Measurements from ENCODE around the gene SLC2A9. TPM values are rescaled to one million over a fixed set of nuclear protein-coding genes. Genes with fewer than 3 reads are reported as not detected.

Gene SLC2A9
- polyA plus RNA-seq, 2 of the 4 experiments (the other 2 are of a cell fraction): 0.62 to 0.70 TPM

- TF ChIP-seq REST (IDR thresholded peaks at IDR 0.05) (no peak), EHF (CRISPR knock-in tag; IDR thresholded peaks at IDR 0.05) (no peak), HOXA7 (CRISPR knock-in tag; IDR thresholded peaks at IDR 0.05) (no peak), EHMT2 (IDR thresholded peaks at IDR 0.05; ENCODE audit: low read depth) (no peak), ZSCAN20 (CRISPR knock-in tag; IDR thresholded peaks at IDR 0.05) (no peak)
Measured at GRCh38 chr4:10015140-10015753, 6.0 kb downstream of the SLC2A9 start (continued).

GRCh38 chr4:10013722-10014121 is 7.6 kb downstream of the SLC2A9 start:
- ChIA-PET POLR2A (no interaction called here), CTCF (interaction anchor here (0.5 to 5.7 kb wide), 22 partner anchors 9 to 315 kb away, joined by 3 to 55 read pairs (median 3); no protein-coding TSS in a partner anchor)
- H3K27ac ChIP-seq: no peak overlapping the region
- H3K4me2 ChIP-seq: no peak overlapping the region
- WGBS (ENCODE audit: missing lambda C conversion rate): 50% methylated on average over 6 of the region's 6 CpGs
- H3K4me1 ChIP-seq: peaks cover 6% of the 10 kb centered on the region
- ATAC-seq (peak; percentile 79 to 87; a peak in 5 of 6 replicates), DNase-seq (ENCODE audit: low read depth in 1 of 2, low spot score in 1 of 2) (peak in 1 of 2 experiments; percentile 40), FAIRE-seq (no peak)
- no peak overlapping the region for H3K4me3 ChIP-seq
- TF ChIP-seq RAD21 (conservative IDR thresholded peaks at IDR 0.05 in 1 of 2, IDR thresholded peaks at IDR 0.05 in 1 of 2) (peak; percentile 46 to 51), ATOH8 (CRISPR knock-in tag; IDR thresholded peaks at IDR 0.05; ENCODE audit: low read depth) (no peak), RNF2 (IDR thresholded peaks at IDR 0.05; ENCODE audit: borderline replicate concordance, low read depth) (no peak), SMC3 (IDR thresholded peaks at IDR 0.05) (peak; percentile 66; the same call in 2 of the 3 replicates)
- TF ChIP-seq, protein P1, sequence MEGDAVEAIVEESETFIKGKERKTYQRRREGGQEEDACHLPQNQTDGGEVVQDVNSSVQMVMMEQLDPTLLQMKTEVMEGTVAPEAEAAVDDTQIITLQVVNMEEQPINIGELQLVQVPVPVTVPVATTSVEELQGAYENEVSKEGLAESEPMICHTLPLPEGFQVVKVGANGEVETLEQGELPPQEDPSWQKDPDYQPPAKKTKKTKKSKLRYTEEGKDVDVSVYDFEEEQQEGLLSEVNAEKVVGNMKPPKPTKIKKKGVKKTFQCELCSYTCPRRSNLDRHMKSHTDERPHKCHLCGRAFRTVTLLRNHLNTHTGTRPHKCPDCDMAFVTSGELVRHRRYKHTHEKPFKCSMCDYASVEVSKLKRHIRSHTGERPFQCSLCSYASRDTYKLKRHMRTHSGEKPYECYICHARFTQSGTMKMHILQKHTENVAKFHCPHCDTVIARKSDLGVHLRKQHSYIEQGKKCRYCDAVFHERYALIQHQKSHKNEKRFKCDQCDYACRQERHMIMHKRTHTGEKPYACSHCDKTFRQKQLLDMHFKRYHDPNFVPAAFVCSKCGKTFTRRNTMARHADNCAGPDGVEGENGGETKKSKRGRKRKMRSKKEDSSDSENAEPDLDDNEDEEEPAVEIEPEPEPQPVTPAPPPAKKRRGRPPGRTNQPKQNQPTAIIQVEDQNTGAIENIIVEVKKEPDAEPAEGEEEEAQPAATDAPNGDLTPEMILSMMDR (IDR thresholded peaks at IDR 0.05): peak; percentile 43
- no peaks in the 10 kb centered on the region for H3K9me3 ChIP-seq

- H3K27ac ChIP-seq: no peak overlapping the region
- 60% methylated on average over 3 of the region's 3 CpGs for WGBS (ENCODE audit: missing lambda C conversion rate)
- no peaks in the 10 kb centered on the region for H3K9me3 ChIP-seq
- POLR2A ChIA-PET: no interaction called here
- no peak for DNase-seq (ENCODE audit: low read depth in 1 of 2, low spot score in 1 of 2)
- CTCF ChIA-PET: no interaction called here
- no peak for FAIRE-seq
- no peak overlapping the region for H3K4me3 ChIP-seq
- peaks cover 24% of the 10 kb centered on the region for H3K4me1 ChIP-seq
- ATAC-seq: no peak
- H3K4me2 ChIP-seq: no peak overlapping the region
- TF ChIP-seq, protein P1 (IDR thresholded peaks at IDR 0.05): no peak
- no peak for TF ChIP-seq JUNB (IDR thresholded peaks at IDR 0.05)
- TF ChIP-seq HES2 (IDR thresholded peaks at IDR 0.05): no peak
- TF ChIP-seq CHD4 (IDR thresholded peaks at IDR 0.05; ENCODE audit: borderline replicate concordance): no peak
- no peak for TF ChIP-seq MAZ (IDR thresholded peaks at IDR 0.05; ENCODE audit: borderline replicate concordance, low read depth, low read length)
- no peak for TF ChIP-seq TFCP2L1 (CRISPR knock-in tag; IDR thresholded peaks at IDR 0.05)
- no peak for TF ChIP-seq ZC3H11A (IDR thresholded peaks at IDR 0.05)
- no peak for TF ChIP-seq JUN (IDR thresholded peaks at IDR 0.05)
- TF ChIP-seq CEBPB (IDR thresholded peaks at IDR 0.05): no peak
- TF ChIP-seq RAD21 (conservative IDR thresholded peaks at IDR 0.05 in 1 of 2, IDR thresholded peaks at IDR 0.05 in 1 of 2): no peak
- no peak for TF ChIP-seq FOXS1 (CRISPR knock-in tag; IDR thresholded peaks at IDR 0.05)
- no peak for TF ChIP-seq PBX3 (IDR thresholded peaks at IDR 0.05)
- TF ChIP-seq HEYL (CRISPR knock-in tag; IDR thresholded peaks at IDR 0.05): no peak
- no peak for TF ChIP-seq HOXB5 (CRISPR knock-in tag; IDR thresholded peaks at IDR 0.05)
- TF ChIP-seq NR3C1 (IDR thresholded peaks at IDR 0.05): no peak
Measured at GRCh38 chr4:10011885-10012284, 9.4 kb downstream of the SLC2A9 start.

Data from A549 (cell line).